K562 (cell line): ENCODE results near the gene DARS2.

Source experiments
- CHD1 ChIP-seq: fragments of 200-600 bp; sonication (generic); IDR thresholded peaks from one replicate; pipeline ENCODE4 v1.6.1; 2012; ENCODE audit warnings: mild to moderate bottlenecking, moderate library complexity, low read length, inconsistent platforms
- EZH2 ChIP-seq: IDR thresholded peaks from 2 replicates; pipeline ENCODE4 v1.6.1; 2012; ENCODE audit warnings: low read depth, mild to moderate bottlenecking, inconsistent platforms, low read length, borderline replicate concordance
- HIVEP1 ChIP-seq: fragments of 250-450 bp; sonication (Bioruptor Pico); IDR thresholded peaks from 2 replicates; pipeline ENCODE4 v1.4.0; 2020; ENCODE audit warnings: mild to moderate bottlenecking
- KLF6 ChIP-seq: fragments of 250-450 bp; sonication (Bioruptor Pico); IDR thresholded peaks from 2 replicates; pipeline ENCODE4 v1.4.0; 2020; ENCODE audit warnings: mild to moderate bottlenecking, moderate library complexity, borderline replicate concordance
- MAFF ChIP-seq: IDR thresholded peaks from 2 replicates; pipeline ENCODE4 v1.6.1; 2012; ENCODE audit warnings: low read length, improper control_type of control experiment
- PHF20 ChIP-seq: fragments of 450-650 bp; IDR thresholded peaks from 2 replicates; pipeline ENCODE4 v1.6.1; 2018; ENCODE audit not compliant: partially characterized antibody
- POLR2A ChIP-seq: fragments of 450-650 bp; conservative IDR thresholded peaks from 2 replicates; pipeline ENCODE4 v1.6.1; 2016
- POLR2AphosphoS5 ChIP-seq: IDR thresholded peaks from 2 replicates; pipeline ENCODE4 v1.6.1; 2011; ENCODE audit warnings: mild to moderate bottlenecking, low read depth, low read length, moderate library complexity; ENCODE audit not compliant: control insufficient read depth, insufficient read depth
- ZNF274 ChIP-seq: IDR thresholded peaks from 2 replicates; pipeline ENCODE4 v1.6.1; 2011; ENCODE audit warnings: low read depth, mild to moderate bottlenecking, low read length, moderate library complexity, borderline replicate concordance
- ZNF449 ChIP-seq: fragments of 250-450 bp; sonication (Bioruptor Pico); IDR thresholded peaks from 2 replicates; pipeline ENCODE4 v1.8.0; 2022; ENCODE audit warnings: moderate library complexity, mild to moderate bottlenecking, inconsistent platforms
- ZZZ3 ChIP-seq: fragments of 450-650 bp; IDR thresholded peaks from 2 replicates; pipeline ENCODE4 v1.6.1; 2016; ENCODE audit warnings: antibody characterized with exemption, mild to moderate bottlenecking, moderate library complexity
- TF ChIP-seq, protein P1 (sequence below), 3 experiments: IDR thresholded peaks in 2 of 3; conservative IDR thresholded peaks in 1 of 3; 2 replicates each; pipeline ENCODE4 v1.5.1; 2011 to 2012; ENCODE audit warnings: low read length in 3 of 3, mild to moderate bottlenecking in 3 of 3, control low read depth in 2 of 3, improper control_type of control experiment in 1 of 3, inconsistent platforms in 1 of 3, low read depth in 1 of 3, mixed read lengths in 1 of 3, moderate library complexity in 1 of 3; ENCODE audit not compliant: insufficient read depth in 2 of 3
- TF ChIP-seq, protein P2 (sequence below), 2 experiments: fragments of 450-650 bp; IDR thresholded peaks; 2 replicates each; pipeline ENCODE4 v1.6.1; 2016

DNA sequence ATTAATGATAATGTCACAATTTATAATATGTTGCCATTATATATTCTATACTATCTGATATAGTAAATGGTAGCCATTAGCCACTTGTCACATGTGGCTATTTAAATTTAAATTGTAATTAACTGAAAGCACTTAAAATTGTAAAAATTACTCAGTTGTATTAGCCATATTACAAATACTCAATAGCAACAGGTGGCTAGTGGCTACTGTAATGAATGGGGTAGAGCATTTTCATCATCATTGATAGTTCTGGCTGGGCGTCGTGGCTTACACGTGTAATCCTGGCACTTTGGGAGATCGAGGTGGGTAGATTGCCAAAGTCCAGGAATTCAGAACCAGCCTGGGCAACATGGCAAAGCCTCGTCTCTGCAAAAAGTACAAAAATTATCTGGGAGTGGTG lies 60.2 kb downstream of the DARS2 start:
- TF ChIP-seq EZH2 (no peak), KLF6 (CRISPR knock-in tag) (no peak), HIVEP1 (CRISPR knock-in tag) (no peak), ZNF449 (CRISPR knock-in tag) (no peak), PHF20 (no peak), ZZZ3 (no peak), POLR2AphosphoS5 (no peak), POLR2A (no peak), CHD1 (no peak), MAFF (no peak), ZNF274 (no peak)
- TF ChIP-seq, protein P1, sequence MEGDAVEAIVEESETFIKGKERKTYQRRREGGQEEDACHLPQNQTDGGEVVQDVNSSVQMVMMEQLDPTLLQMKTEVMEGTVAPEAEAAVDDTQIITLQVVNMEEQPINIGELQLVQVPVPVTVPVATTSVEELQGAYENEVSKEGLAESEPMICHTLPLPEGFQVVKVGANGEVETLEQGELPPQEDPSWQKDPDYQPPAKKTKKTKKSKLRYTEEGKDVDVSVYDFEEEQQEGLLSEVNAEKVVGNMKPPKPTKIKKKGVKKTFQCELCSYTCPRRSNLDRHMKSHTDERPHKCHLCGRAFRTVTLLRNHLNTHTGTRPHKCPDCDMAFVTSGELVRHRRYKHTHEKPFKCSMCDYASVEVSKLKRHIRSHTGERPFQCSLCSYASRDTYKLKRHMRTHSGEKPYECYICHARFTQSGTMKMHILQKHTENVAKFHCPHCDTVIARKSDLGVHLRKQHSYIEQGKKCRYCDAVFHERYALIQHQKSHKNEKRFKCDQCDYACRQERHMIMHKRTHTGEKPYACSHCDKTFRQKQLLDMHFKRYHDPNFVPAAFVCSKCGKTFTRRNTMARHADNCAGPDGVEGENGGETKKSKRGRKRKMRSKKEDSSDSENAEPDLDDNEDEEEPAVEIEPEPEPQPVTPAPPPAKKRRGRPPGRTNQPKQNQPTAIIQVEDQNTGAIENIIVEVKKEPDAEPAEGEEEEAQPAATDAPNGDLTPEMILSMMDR (IDR thresholded peaks at IDR 0.05 in 2 of 3, conservative IDR thresholded peaks at IDR 0.05 in 1 of 3; ENCODE audit: insufficient read depth in 2 of 3, low read depth in 1 of 3, low read length in 3 of 3) = no peak
- TF ChIP-seq, protein P2, sequence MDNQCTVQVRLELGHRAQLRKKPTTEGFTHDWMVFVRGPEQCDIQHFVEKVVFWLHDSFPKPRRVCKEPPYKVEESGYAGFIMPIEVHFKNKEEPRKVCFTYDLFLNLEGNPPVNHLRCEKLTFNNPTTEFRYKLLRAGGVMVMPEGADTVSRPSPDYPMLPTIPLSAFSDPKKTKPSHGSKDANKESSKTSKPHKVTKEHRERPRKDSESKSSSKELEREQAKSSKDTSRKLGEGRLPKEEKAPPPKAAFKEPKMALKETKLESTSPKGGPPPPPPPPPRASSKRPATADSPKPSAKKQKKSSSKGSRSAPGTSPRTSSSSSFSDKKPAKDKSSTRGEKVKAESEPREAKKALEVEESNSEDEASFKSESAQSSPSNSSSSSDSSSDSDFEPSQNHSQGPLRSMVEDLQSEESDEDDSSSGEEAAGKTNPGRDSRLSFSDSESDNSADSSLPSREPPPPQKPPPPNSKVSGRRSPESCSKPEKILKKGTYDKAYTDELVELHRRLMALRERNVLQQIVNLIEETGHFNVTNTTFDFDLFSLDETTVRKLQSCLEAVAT (IDR thresholded peaks at IDR 0.05) = no peak
